Measurements from ENCODE around the gene ADAMTS15. TPM values are rescaled to one million over a fixed set of nuclear protein-coding genes. Genes with fewer than 3 reads are reported as not detected.

The ADAMTS15 gene
- total and polyA plus RNA-seq, 2 donors = 16.4 to 29.8 TPM

DNA sequence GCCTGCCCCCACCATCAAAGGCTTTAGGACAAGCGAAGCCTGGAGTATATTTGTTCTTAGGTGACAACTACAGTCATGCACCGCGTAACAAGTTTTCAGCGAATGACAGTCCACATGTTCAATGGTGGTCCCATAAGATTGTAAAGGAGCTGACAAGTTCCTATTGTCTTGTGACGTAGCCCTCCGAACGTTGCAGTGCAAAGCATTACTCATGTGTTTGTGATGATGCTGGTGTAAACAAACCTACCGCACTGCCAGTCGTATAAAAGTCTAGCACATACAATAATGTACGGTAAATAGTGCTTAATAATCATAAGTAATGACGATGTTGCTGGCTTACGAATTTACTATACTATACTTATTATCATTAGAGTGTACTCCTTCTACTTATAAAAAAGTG lies 41.3 kb downstream of the ADAMTS15 start:
- no peak for DNase-seq (ENCODE audit: extremely low spot score)
- H3K27ac ChIP-seq (ENCODE audit: low read depth) = no peak overlapping the region
- 86% methylated on average over 12 of the region's 12 CpGs for WGBS
- H3K4me3 ChIP-seq (ENCODE audit: low read depth, low read length) = no peak overlapping the region
- H3K4me1 ChIP-seq (ENCODE audit: insufficient read depth) = no peaks in the 10 kb centered on the region
- no peaks in the 10 kb centered on the region for H3K36me3 ChIP-seq (ENCODE audit: insufficient read depth)

- 91% methylated on average over 7 of the region's 7 CpGs for WGBS
- Histone ChIP-seq H3K36me3 (ENCODE audit: insufficient read depth) (no peaks in the 10 kb centered on the region), H3K4me1 (ENCODE audit: insufficient read depth) (no peaks in the 10 kb centered on the region), H3K4me3 (ENCODE audit: low read depth, low read length) (no peak overlapping the region), H3K27ac (ENCODE audit: low read depth) (no peak overlapping the region)
- DNase-seq (ENCODE audit: extremely low spot score) = no peak
Observed at GRCh38 chr11:130490682-130491449, 42.4 kb downstream of the ADAMTS15 start.

DNA sequence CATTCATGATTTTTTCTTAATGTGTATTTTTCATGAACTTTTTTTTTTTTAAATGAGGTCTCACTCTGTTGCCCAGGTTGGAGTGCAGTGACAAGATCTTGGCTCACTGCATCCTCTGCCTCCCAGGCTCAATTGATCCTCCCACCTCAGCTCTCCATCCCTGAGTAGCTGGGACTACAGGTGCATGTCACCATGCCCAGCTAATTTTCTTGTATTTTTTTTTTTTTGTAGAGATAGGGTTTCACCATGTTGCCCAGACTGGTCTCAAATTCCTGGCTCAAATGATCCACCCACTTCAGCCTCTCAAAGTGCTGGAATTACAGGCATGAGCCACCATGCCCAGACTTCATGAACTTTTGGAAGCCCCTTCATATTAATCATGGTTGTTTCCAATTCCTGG lies 49.7 kb downstream of the ADAMTS15 start:
- Histone ChIP-seq H3K36me3 (ENCODE audit: insufficient read depth) (no peaks in the 10 kb centered on the region), H3K4me1 (ENCODE audit: insufficient read depth) (no peaks in the 10 kb centered on the region), H3K27ac (ENCODE audit: low read depth) (no peak overlapping the region)

DNA sequence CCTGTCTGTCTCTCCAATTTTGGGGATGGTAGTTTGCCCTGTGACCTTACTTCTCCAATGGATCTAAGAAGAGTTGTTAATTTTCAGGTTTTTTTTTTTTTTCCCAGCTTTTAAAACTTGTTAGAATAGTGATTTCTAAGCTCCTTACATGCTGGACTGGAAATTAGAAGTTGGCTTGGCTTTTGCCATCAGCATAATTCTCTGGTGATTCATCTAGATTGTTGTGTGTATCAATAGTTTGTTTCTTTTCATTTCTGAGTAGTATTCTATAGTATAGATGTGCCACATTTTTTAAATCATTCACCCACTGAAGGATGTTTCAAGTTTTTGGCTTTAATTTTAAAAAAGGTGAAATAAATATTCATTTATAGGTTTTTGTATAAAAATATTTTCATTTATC lies 51.4 kb downstream of the ADAMTS15 start:
- Histone ChIP-seq H3K4me1 (ENCODE audit: insufficient read depth) (no peaks in the 10 kb centered on the region), H3K4me3 (ENCODE audit: low read depth, low read length) (no peak overlapping the region), H3K27ac (ENCODE audit: low read depth) (no peak overlapping the region), H3K36me3 (ENCODE audit: insufficient read depth) (no peaks in the 10 kb centered on the region)
- DNase-seq (ENCODE audit: extremely low spot score) = no peak

More for the DNA sequence above, 49.7 kb downstream of the ADAMTS15 start:
- no peak for DNase-seq (ENCODE audit: extremely low spot score)
- no peak overlapping the region for H3K4me3 ChIP-seq (ENCODE audit: low read depth, low read length)

DNA sequence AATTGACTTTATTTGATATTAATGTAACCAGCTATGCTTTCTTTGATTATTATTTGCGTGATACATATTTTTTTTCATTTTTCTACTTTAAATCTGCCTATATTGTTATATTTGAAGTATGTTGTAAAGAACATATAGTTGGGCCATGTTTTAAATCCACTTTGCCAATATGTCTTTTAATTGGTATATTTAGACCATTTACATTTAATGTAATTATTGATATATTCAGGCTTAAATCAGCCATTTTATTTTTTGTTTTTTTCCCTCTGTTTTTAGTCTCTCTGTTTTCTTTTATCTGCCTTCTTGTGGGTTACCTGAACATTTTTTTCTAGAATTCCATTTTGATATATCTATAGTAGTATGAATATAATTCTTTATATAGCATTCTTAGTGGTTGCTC lies 55.9 kb downstream of the ADAMTS15 start:
- H3K4me1 ChIP-seq (ENCODE audit: insufficient read depth) = no peaks in the 10 kb centered on the region
- WGBS = 95% methylated on average over 1 of the region's 1 CpG
- no peaks in the 10 kb centered on the region for H3K36me3 ChIP-seq (ENCODE audit: insufficient read depth)
- H3K27ac ChIP-seq (ENCODE audit: low read depth) = no peak overlapping the region
- no peak overlapping the region for H3K4me3 ChIP-seq (ENCODE audit: low read depth, low read length)
- no peak for DNase-seq (ENCODE audit: extremely low spot score)

DNA sequence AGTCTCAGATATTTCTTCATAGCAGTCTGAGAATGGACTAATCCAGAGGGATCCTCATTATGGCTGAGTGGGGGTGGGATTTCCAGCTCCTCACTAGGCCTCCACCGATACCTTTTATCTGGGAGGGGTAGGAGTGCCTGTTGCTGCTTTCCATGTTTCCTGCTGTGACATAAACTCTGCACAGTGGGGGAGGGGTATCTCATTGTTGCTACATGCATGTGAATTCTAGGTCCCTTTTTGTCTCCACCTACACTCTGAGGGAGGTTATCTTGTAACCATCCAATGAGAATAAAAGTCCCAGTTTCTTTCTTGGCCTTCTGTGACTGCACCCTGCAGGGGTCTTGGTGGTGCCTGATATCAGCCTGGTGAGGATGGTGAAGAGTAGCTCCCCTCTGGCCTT lies 60.5 kb downstream of the ADAMTS15 start:
- no peak overlapping the region for H3K4me3 ChIP-seq (ENCODE audit: low read depth, low read length)
- no peaks in the 10 kb centered on the region for H3K36me3 ChIP-seq (ENCODE audit: insufficient read depth)
- H3K27ac ChIP-seq (ENCODE audit: low read depth) = no peak overlapping the region
- 84% methylated on average over 1 of the region's 1 CpG for WGBS
- no peaks in the 10 kb centered on the region for H3K4me1 ChIP-seq (ENCODE audit: insufficient read depth)
- DNase-seq (ENCODE audit: extremely low spot score) = no peak

DNA sequence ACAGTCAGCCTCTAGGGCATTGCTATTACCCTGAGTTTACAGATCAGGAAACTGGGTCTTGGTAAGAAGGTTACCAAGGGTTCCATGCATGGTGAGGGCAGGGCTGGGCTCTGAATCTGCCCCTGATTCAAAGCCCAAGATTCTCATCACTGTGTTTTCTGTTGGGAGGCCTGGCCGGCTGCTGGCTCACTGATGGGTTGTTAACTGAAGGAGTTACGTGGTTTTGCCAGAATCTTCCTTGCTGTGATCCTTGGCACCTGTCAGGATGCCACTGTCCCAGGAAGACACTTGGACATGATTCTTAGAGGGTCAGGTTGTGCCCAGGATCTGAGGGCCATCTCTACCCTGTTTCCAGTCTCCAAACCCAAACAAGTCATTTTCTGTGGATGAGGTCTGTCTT lies 61.5 kb downstream of the ADAMTS15 start:
- Histone ChIP-seq H3K4me1 (ENCODE audit: insufficient read depth) (no peaks in the 10 kb centered on the region), H3K36me3 (ENCODE audit: insufficient read depth) (no peaks in the 10 kb centered on the region), H3K27ac (ENCODE audit: low read depth) (peak overlapping the region; percentile 11), H3K4me3 (ENCODE audit: low read depth, low read length) (no peak overlapping the region)
- WGBS = 77% methylated on average over 2 of the region's 2 CpGs
- no peak for DNase-seq (ENCODE audit: extremely low spot score)

GRCh38 chr11:130510407-130511006 lies 62.1 kb downstream of the ADAMTS15 start:
- Histone ChIP-seq H3K27ac (ENCODE audit: low read depth) (no peak overlapping the region), H3K4me3 (ENCODE audit: low read depth, low read length) (no peak overlapping the region), H3K36me3 (ENCODE audit: insufficient read depth) (no peaks in the 10 kb centered on the region), H3K4me1 (ENCODE audit: insufficient read depth) (no peaks in the 10 kb centered on the region)
- WGBS = 38% methylated on average over 8 of the region's 8 CpGs
- no peak for DNase-seq (ENCODE audit: extremely low spot score)

DNA sequence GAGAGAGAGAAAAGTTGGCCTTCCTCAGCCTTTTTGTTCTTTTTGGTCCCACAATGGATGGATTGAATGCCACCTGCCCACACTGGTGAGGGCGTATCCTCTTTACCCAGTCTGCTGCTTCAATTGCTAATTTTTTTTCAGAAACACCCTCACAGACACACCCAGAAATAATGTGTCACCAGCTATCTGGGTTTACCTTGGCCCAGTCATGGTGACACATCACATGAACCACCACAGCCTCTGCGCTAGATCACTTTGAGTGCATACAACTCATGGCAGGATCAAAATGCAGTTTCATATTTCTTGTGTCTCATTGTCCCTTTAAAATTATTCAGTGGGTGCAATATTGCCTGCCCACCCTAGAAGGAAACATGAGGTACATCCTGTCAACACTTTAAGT lies 63.3 kb downstream of the ADAMTS15 start:
- Histone ChIP-seq H3K4me3 (ENCODE audit: low read depth, low read length) (no peak overlapping the region), H3K27ac (ENCODE audit: low read depth) (no peak overlapping the region), H3K36me3 (ENCODE audit: insufficient read depth) (no peaks in the 10 kb centered on the region), H3K4me1 (ENCODE audit: insufficient read depth) (no peaks in the 10 kb centered on the region)
- 80% methylated on average over 2 of the region's 2 CpGs for WGBS
- no peak for DNase-seq (ENCODE audit: extremely low spot score)

GRCh38 chr11:130512662-130513061 lies 64.2 kb downstream of the ADAMTS15 start:
- no peak for DNase-seq (ENCODE audit: extremely low spot score)
- no peaks in the 10 kb centered on the region for H3K36me3 ChIP-seq (ENCODE audit: insufficient read depth)
- no peak overlapping the region for H3K4me3 ChIP-seq (ENCODE audit: low read depth, low read length)
- 93% methylated on average over 4 of the region's 4 CpGs for WGBS
- no peaks in the 10 kb centered on the region for H3K4me1 ChIP-seq (ENCODE audit: insufficient read depth)
- H3K27ac ChIP-seq (ENCODE audit: low read depth) = no peak overlapping the region

- Histone ChIP-seq H3K27ac (ENCODE audit: low read depth) (no peak overlapping the region), H3K4me3 (ENCODE audit: low read depth, low read length) (no peak overlapping the region), H3K4me1 (ENCODE audit: insufficient read depth) (no peaks in the 10 kb centered on the region), H3K36me3 (ENCODE audit: insufficient read depth) (no peaks in the 10 kb centered on the region)
- no peak for DNase-seq (ENCODE audit: extremely low spot score)
- 38% methylated on average over 4 of the region's 4 CpGs for WGBS
Observed at GRCh38 chr11:130513132-130513531, 64.7 kb downstream of the ADAMTS15 start.

DNA sequence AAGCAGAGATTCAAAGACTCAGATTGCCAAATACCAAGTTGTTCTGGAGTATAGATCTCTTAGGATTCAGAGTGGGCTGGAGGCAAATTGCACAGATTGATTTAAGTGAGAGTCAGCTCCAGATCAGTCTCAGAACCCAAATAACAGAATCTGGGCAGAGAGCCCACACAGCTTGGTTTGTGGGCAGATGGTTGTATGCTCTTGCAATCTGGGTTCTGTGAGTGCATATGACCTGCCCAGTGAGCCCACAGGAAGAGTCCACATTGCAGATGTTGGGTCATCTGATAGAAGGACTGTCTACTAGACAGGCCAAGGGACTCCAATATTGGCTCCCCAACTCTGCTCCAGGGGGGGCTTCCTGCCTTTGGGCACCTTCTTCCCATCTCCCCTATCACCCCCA lies 65.9 kb downstream of the ADAMTS15 start:
- H3K36me3 ChIP-seq (ENCODE audit: insufficient read depth) = no peaks in the 10 kb centered on the region
- H3K27ac ChIP-seq (ENCODE audit: low read depth) = no peak overlapping the region
- H3K4me3 ChIP-seq (ENCODE audit: low read depth, low read length) = no peak overlapping the region
- no peak for DNase-seq (ENCODE audit: extremely low spot score)
- no peaks in the 10 kb centered on the region for H3K4me1 ChIP-seq (ENCODE audit: insufficient read depth)

- WGBS = 91% methylated on average over 6 of the region's 6 CpGs
- no peaks in the 10 kb centered on the region for H3K4me1 ChIP-seq (ENCODE audit: insufficient read depth)
Observed at GRCh38 chr11:130514851-130515250, 66.4 kb downstream of the ADAMTS15 start.

DNA sequence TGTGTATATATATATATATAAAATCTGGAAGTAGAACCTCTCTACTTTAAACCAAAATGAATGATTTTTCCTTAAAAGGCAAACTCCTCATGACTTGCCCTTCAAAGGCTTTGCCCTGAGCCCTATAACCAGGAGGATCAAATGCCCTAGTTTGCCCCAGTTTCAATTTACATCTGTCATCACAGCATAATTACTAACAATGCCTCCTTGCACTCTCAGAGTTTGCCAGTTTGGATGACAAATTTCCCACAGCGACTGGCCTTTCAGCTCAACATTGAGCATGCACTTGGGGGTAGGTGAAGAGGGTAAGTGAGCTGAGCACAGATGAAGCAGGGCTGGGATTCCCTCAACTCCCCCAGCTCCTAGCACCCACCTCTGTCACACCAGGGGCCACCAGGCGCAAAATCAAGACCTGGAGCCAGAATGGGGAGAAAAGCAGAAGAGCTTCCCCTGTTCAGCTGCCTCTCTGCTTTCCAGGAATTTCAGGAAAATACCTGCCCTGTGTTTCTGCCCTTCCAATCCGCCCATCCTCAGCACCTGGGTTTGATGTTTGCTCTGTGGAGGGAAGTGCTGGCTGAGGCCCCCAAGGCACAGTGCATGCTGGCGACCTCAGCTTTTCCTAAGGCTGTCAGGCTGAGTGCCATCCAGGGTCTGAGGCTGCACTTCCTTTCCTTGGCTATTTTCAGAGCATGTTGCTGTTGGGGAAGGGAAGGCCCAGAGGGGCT lies 67.5 kb downstream of the ADAMTS15 start:
- Histone ChIP-seq H3K27ac (ENCODE audit: low read depth) (no peak overlapping the region), H3K4me3 (ENCODE audit: low read depth, low read length) (no peak overlapping the region), H3K4me1 (ENCODE audit: insufficient read depth) (no peaks in the 10 kb centered on the region), H3K36me3 (ENCODE audit: insufficient read depth) (no peaks in the 10 kb centered on the region)
- no peak for DNase-seq (ENCODE audit: extremely low spot score)
- WGBS = 88% methylated on average over 4 of the region's 4 CpGs

More at GRCh38 chr11:130514851-130515250, 66.4 kb downstream of the ADAMTS15 start:
- Histone ChIP-seq H3K4me3 (ENCODE audit: low read depth, low read length) (no peak overlapping the region), H3K27ac (ENCODE audit: low read depth) (no peak overlapping the region), H3K36me3 (ENCODE audit: insufficient read depth) (no peaks in the 10 kb centered on the region)
- DNase-seq (ENCODE audit: extremely low spot score) = no peak
